Measurements from ENCODE around the gene CLK3.

Gene CLK3

GRCh38 chr15:74631935-74632560 lies 16.4 kb downstream of the CLK3 start:
- peak; percentile 98 for TF ChIP-seq CTCF (conservative IDR thresholded peaks at IDR 0.05; ENCODE audit: low read depth, low read length)
- no peak overlapping the region for H3K4me3 ChIP-seq (ENCODE audit: low read length)
- DNase-seq (ENCODE audit: low read depth) = no peak

GRCh38 chr15:74632601-74633000 lies 17.0 kb downstream of the CLK3 start:
- DNase-seq (ENCODE audit: low read depth) = no peak
- no peak for TF ChIP-seq CTCF (conservative IDR thresholded peaks at IDR 0.05; ENCODE audit: low read depth, low read length)
- no peak overlapping the region for H3K4me3 ChIP-seq (ENCODE audit: low read length)

GRCh38 chr15:74633781-74634180 lies 18.1 kb downstream of the CLK3 start:
- H3K4me3 ChIP-seq (ENCODE audit: low read length) = no peak overlapping the region
- peak; percentile 8 for TF ChIP-seq CTCF (conservative IDR thresholded peaks at IDR 0.05; ENCODE audit: low read depth, low read length)
- DNase-seq (ENCODE audit: low read depth) = no peak

GRCh38 chr15:74635228-74635627 lies 19.6 kb downstream of the CLK3 start:
- H3K4me3 ChIP-seq (ENCODE audit: low read length) = no peak overlapping the region
- no peak for DNase-seq (ENCODE audit: low read depth)
- peak; percentile 92 for TF ChIP-seq CTCF (conservative IDR thresholded peaks at IDR 0.05; ENCODE audit: low read depth, low read length)

- TF ChIP-seq CTCF (conservative IDR thresholded peaks at IDR 0.05; ENCODE audit: low read depth, low read length) = no peak
- H3K4me3 ChIP-seq (ENCODE audit: low read length) = no peak overlapping the region
- no peak for DNase-seq (ENCODE audit: low read depth)
Observed at GRCh38 chr15:74636984-74637383, 21.3 kb downstream of the CLK3 start.

- H3K4me3 ChIP-seq (ENCODE audit: low read length) = no peak overlapping the region
- DNase-seq (ENCODE audit: low read depth) = no peak
- TF ChIP-seq CTCF (conservative IDR thresholded peaks at IDR 0.05; ENCODE audit: low read depth, low read length) = no peak
Observed at GRCh38 chr15:74641151-74641550, 25.5 kb downstream of the CLK3 start.

GRCh38 chr15:74642348-74642733 lies 26.7 kb downstream of the CLK3 start:
- no peak overlapping the region for H3K4me3 ChIP-seq (ENCODE audit: low read length)
- TF ChIP-seq CTCF (conservative IDR thresholded peaks at IDR 0.05; ENCODE audit: low read depth, low read length) = no peak
- no peak for DNase-seq (ENCODE audit: low read depth)
